HuH-7 (cell line): ENCODE measurements around the gene RNF130.

Experiments used
- DNase-seq: peaks from one replicate; pipeline ENCODE4 v3.0.0; 2011; ENCODE audit warnings: low spot score

The RNF130 gene

DNA sequence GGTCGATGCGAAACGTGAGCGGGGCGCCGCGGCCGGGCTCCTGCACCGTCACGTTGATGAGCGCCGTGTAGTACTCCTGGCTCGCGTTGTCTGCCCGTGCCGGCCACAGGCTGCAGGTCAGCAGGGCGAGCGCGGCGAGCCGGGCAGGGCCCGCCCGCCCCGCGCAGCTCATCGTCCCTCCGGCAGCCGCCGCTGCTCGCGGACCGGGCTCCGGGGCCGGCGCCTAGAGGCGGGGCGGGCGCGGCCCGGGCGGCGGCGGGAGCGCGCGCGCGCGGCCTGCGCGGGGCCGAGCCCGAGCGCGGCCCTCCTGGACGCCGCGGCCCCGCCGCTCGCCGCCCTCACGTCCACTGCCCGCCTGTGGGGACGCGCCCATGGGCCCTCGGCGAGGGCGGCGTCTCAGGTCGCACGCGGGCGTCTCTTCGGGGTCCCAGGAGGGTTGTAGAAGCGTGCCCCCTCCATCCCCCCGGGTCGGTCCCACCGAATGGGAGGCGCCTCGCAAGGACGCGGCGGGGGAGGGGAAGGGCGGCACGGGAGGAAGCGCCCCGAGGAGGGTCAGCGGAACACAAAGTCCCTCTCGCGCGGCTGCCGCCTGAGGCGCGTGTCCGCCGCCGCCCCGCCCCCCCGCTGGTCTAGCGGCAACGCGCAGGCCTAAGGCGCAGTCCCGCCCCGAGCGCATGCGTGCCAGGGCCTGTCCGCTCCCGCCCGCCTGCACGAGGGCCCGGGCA is at the start of gene RNF130:
TSS of gene RNF130 (minus strand) at position 229 of the 725 bp plus-strand sequence. CDS start at position 172, 57 bp downstream.
- DNase-seq: peak; percentile 91

GRCh38 chr5:180120237-180121101 is 48.9 kb upstream of the RNF130 start:
- DNase-seq: no peak

DNA sequence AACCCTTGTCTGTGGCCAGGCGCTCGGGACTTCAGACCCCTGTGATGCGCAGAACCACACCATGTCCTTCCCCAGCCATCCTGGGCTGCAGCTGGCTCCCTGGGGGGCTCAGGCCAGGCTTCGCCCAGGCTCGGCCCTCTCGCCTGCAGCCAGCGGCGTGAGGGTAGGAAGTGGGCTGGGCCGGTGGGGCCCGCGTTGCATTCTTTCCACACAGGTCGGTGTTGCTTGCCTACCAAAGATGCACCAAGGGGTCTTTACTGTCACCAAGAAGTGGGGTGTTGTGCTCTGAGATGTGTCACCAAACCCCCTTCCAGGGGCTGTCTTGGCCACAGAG is 48.3 kb upstream of the RNF130 start:
- no peak for DNase-seq

DNA sequence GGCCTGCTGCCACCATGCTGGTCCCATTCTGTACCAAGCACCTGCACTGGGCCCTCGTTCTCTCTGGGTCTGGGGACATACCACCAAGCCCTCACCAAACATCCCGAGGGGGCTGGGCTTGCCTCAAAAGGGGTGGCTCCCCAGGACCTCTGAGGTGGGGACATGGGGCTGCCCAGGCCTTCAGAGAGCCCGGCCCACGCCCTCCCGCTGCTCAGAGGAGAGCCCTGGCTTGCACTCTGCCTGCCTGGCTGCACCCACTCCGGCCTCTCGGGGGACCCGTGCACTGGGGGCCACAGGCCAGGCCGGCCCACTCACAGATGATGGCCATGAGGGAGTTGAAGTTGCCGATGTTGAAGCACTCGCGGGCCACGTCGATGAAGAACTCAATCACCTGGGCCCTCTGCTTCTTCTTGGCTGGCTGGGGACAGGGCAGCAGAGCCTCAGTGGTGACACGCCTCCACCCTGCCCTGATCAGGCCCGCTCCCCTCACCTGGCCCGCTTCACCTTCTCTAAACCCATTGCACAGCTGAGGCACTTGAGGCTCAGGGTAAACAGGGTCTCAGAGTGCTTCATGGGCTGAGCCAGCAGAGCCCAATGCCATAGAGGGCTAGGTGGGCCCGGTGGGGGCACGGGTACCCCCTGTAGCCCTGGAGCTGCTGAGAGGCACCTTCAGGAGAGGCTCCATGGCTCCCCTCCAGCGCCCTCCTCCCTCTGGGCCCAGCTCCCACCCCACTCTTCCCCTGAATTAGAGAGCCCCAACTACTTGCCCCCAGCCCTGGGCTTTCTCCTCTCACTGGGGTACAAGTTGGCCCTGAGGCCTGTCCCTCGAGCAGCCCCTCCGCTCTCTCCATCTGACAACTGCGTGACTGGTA is 47.7 kb upstream of the RNF130 start:
- no peak for DNase-seq

DNA sequence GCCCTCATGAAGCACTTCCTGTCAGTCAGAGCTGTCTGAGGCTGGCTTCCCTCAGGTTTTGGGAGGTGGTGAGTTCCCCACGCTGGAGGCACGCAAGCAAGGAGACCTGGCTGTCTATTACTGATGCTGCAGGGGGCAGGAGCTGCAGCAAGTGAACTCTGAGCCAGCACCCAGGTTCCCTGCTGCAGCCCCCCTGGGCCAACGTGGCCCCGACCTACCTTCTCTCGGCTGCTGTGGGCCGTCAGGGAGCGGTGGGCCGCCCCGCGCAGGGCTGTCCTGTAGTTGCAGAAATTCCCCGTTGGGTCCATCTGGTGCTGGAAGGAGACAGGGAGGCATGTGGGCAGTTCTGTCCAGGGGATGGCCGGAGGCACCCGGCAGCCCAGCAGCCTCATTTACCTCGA is 46.8 kb upstream of the RNF130 start:
- no peak for DNase-seq

- peak; percentile 89 for DNase-seq
Observed at GRCh38 chr5:180117000-180117725, 45.6 kb upstream of the RNF130 start.

- no peak for DNase-seq
Observed at GRCh38 chr5:180116077-180116999, 44.8 kb upstream of the RNF130 start.

- no peak for DNase-seq
Observed at GRCh38 chr5:180115326-180116076, 43.9 kb upstream of the RNF130 start.

DNA sequence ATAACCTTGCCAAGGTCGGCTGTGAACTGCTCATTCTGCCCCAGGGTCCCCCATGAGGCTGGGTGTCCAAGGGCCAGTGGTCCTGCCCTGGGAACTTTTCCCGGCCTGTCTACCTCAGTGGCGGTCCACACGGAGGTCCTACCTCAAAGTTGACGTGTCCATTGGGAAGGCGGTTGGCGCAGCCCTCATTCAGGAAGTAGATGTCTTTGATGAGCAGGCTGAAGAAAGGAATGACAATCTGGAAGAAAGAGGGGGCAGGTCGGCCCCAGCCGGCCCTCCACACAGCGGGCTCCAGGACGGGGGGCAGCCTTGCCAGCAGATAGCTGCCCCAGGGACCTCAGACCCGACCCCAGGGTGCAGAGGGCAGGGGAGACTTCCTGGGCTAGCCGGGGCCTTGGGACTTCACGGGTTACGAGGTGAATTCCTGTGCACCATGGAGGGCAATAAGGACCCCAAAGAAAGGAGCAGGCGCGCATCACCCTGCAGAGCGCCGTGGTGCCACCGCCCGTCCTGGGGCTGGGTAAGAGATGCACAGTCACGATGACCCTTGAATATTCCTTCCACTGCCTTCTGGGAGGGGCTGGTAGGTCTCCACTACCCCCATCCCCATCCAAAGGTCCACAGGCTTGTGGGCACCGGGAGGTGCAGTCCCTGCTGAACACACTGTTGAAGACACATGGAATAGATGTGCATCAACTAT is 42.9 kb upstream of the RNF130 start:
- no peak for DNase-seq

DNA sequence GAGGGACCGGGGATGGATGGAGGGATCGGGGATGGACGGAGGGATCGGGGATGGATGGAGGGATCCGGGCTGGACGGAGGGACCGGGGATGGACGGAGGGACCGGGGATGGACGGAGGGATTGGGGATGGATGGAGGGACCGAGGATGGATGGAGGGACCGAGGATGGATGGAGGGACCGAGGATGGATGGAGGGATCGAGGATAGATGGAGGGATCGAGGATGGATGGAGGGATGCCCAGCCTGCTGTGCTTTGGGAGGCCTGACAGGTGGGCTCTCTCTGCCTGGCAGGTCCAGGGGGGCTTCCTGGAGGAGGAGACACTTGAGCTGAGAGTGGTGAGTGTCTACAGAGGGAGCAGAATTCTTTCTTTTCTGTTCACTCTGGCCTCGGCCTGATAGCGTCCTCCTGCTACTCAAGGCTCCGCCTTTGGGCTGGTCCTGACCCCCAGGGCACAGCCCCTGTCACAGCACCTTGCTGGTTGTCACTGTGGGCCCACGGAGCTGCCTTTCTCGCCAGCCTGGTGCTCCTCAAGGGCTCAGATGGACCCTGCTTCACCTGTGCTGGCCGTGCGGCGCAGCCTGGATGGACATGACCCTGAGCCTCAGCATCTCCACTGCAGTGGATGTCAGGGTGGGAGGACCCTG is 42.2 kb upstream of the RNF130 start:
- no peak for DNase-seq

DNA sequence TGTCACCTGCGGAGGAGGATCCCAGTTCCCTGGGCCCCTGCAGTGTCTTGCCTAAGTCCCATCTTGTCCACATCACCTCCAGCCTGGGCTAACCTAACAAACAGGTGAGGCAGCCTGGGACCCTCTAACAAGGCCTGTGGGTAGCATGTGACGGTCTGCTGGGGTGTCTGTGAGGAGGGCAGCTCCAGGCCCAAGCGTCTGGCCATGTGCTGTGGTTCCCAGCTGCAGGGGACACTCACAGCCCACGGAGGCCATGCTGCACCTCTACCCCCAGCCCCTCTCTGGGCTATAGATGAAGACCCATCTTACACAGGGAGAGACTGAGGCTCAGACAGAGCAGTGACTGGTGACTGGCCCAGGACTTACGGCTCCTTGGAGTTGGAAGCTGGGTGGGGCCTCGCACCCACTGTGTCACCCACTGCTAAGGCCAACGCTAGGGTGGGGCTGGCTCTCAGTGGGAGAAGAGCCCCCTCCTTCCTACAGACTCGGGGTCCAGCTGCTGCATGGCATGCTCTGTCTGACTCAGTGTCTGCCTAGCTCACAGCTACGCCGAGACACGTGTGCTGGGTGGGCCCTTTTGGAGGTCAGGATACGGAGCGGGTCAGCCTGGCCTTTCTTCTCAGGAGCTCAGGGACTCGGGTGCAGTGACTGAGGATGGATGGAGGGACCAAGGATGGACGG is 40.8 kb upstream of the RNF130 start:
- DNase-seq: no peak

DNA sequence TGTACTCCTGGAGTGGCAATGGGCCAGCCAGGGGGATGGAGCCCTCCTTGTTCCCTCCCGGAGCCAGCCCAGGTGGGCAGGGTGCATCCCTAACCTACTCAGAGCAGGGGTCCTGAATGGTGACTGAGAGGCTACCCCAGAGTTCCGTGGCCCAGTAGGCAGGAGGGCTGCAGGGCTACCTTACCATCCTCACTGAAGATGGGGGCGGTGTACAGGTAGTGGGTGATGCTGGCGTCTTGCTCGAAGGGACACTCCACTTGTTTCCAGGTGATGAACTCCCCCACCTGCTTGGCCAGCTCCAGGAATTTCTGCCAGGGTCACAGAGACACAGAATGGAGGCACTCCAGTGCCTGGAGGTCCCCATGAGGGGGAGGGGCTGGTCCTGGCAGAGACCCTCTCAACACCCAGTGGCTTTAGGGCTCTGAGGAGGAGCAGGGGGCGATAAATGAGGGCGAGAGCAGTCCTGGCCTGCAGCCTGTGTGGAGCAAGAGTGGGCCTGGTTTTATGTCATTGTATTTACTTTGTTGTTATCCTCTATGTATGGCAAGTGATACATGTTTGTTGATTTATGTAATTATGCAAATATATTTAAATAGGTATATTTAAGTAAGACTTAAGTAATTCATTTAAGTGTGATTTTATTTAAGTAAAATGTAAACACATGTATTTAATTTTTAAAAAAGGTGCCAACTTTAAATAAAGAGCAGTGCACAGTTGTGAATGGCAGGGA is 39.9 kb upstream of the RNF130 start:
- no peak for DNase-seq

DNA sequence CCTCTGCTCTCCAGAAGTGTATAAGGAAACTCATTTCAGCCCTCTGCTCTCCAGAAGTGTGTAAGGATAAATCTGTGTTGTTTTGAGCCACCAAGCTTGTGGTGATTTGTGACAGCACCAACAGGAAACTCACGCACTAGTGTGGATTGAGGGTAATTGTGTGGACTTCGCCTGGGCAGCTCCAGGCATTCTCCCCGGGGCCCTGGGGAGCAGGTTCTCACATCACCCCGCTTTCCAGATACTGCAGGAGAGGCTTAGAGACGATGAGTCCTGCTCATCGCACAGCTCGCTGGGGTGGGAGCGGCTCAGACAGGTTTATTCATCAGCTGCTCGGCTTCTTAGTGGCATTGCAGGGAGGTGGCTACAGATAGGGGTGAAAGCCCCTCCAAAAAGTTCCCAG is 38.4 kb upstream of the RNF130 start:
- DNase-seq: no peak

DNA sequence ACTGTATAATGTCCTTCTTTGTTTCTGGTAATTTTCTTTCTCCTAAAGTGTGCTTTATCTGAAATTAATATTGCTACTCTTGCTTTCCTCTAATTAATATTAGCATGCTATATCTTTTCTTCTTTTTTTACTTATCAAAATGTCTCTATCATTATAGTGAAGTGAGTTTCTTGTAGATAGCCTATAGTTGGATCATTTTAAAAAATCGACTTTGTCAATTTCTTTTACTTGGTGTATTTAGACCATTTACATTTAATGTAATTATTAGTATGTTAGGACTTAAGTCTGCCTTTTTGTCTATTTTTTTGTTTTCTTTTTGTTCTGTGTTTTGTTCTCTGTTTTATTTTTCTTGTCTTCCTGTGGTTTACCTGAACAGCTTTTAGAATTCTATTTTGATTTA is 35.4 kb upstream of the RNF130 start:
- no peak for DNase-seq

- no peak for DNase-seq
Observed at GRCh38 chr5:180105827-180106312, 34.3 kb upstream of the RNF130 start.

DNA sequence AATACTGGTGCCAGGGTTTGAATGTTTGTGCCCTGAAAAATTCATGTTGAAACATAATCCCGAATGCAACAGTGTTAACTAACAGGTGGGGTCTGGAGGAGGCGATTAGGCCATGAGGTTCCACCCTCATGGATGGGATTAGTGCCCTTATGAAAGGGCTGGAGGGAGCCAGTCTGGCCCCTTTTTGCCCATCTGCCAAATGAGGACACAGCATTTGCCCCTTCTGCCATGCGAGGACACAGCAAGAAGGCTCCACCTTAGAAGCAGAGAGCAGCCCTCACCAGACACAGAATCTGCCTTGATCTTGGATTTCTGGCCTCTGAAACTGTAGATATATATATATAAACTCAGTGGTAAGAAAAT is 32.6 kb upstream of the RNF130 start:
- DNase-seq: no peak

DNA sequence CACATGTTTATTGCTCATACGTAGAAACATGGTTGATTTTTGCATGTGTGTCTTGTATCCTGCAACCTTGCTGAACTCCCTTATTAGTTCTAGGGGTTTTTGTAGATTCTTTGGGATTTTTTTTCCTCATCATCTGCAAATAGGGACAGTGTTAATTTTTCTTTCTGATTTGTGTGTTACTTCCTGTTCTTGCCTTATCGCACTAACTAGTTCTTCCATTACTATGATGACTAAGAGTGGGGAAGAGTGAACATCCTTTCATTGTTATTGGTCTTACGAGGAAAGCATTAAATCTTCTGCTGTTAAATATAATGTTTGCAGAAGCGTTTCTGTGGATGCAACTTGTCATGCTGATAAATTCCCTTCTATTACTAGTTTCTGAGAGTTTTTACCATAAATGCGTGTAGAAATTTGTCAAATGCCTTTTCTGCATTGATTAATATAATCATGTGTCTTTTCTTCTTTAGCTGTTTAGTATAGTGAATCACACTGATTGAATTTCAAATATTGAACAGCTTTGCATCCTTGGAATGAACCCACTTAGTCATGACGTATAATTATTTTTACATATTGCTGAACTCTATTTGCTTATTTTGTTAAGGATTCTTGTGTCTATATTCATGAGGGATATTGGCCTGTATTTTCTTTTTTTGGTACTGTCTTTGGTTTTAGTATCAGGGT is 32.1 kb upstream of the RNF130 start:
- DNase-seq: no peak
